CD14-positive monocyte (primary cell): ENCODE data around the gene AGBL5. TPM values are rescaled to one million over a fixed set of nuclear protein-coding genes. Genes with fewer than 3 reads are reported as not detected.

ENCODE experiments used
- DNase-seq, 3 donors: peaks; one replicate each; pipeline ENCODE4 v3.0.0-alpha.2; 2011 to 2022
- H2AFZ ChIP-seq: 2 replicates; pipeline ENCODE4 v1.6.0; 2012; ENCODE audit warnings: mild to moderate bottlenecking, low read depth, low read length, inconsistent platforms; ENCODE audit not compliant: insufficient read depth, poor library complexity, severe bottlenecking
- H3K27ac ChIP-seq, 2 donors: 1 replicate in 1 of 2; 2 replicates in 1 of 2; pipeline ENCODE4 v1.5.1; 2012 to 2013; ENCODE audit warnings: low read length in 2 of 2, control low read depth in 1 of 2, inconsistent platforms in 1 of 2, low read depth in 1 of 2, mild to moderate bottlenecking in 1 of 2
- H3K27me3 ChIP-seq, 2 donors: one replicate each; pipeline versions ENCODE4 v1.6.0 to v1.6.1; 2011 to 2013; ENCODE audit warnings: low read length in 2 of 2; ENCODE audit not compliant: control insufficient read depth in 2 of 2, insufficient read depth in 2 of 2
- H3K36me3 ChIP-seq, 2 donors: replicated peaks in 1 of 2; 1 replicate in 1 of 2; 2 replicates in 1 of 2; pipeline versions ENCODE4 v1.5.1 to v1.6.1; 2012 to 2013; ENCODE audit warnings: low read length in 2 of 2, control low read depth in 1 of 2, inconsistent platforms in 1 of 2, mild to moderate bottlenecking in 1 of 2; ENCODE audit not compliant: insufficient read depth in 2 of 2, control insufficient read depth in 1 of 2
- H3K4me1 ChIP-seq, 2 donors: 1 replicate in 1 of 2; 2 replicates in 1 of 2; pipeline versions ENCODE4 v1.5.1 to v1.6.1; 2012 to 2013; ENCODE audit warnings: low read length in 2 of 2, control low read depth in 1 of 2, inconsistent platforms in 1 of 2, mild to moderate bottlenecking in 1 of 2, moderate library complexity in 1 of 2; ENCODE audit not compliant: insufficient read depth in 2 of 2, control insufficient read depth in 1 of 2
- H3K4me2 ChIP-seq: replicated peaks from 2 replicates; pipeline ENCODE3; 2012; ENCODE audit warnings: low read length, moderate library complexity, mild to moderate bottlenecking; ENCODE audit not compliant: poor library complexity, severe bottlenecking; ENCODE audit errors: extremely low read depth
- H3K4me3 ChIP-seq, 3 experiments: fragments of 200-600 bp in 1 of 3; sonication (generic) in 1 of 3; replicated peaks in 1 of 3; 1 replicate in 2 of 3; 2 replicates in 1 of 3; pipeline ENCODE4 v1.5.1; 2011 to 2013; ENCODE audit warnings: low read length in 3 of 3, mild to moderate bottlenecking in 3 of 3, control low read depth in 2 of 3, low read depth in 2 of 3, inconsistent platforms in 1 of 3, moderate library complexity in 1 of 3
- H3K79me2 ChIP-seq: 2 replicates; pipeline ENCODE4 v1.6.0; 2012; ENCODE audit warnings: mild to moderate bottlenecking, control low read depth, inconsistent platforms, low read length, moderate library complexity; ENCODE audit not compliant: insufficient read depth
- H3K9ac ChIP-seq: 2 replicates; pipeline ENCODE4 v1.6.0; 2017; ENCODE audit warnings: low read length, mild to moderate bottlenecking; ENCODE audit not compliant: insufficient read depth, poor library complexity, severe bottlenecking
- H3K9me3 ChIP-seq, 2 donors: replicated peaks in 1 of 2; 1 replicate in 1 of 2; 2 replicates in 1 of 2; pipeline versions ENCODE4 v1.5.1 to v1.6.1; 2012 to 2013; ENCODE audit warnings: low read length in 2 of 2, control low read depth in 1 of 2; ENCODE audit not compliant: control insufficient read depth in 1 of 2, insufficient read depth in 1 of 2
- H4K20me1 ChIP-seq: 2 replicates; pipeline ENCODE4 v1.6.0; 2012; ENCODE audit warnings: mild to moderate bottlenecking, low read length, control low read depth, moderate library complexity; ENCODE audit not compliant: insufficient read depth
- H3K27ac Mint-ChIP-seq, 7 donors: one replicate each; pipeline ENCODE4 v1.8.0; 2020; ENCODE audit warnings: mild to moderate bottlenecking in 7 of 7, mixed read lengths in 7 of 7, moderate library complexity in 6 of 7, inconsistent platforms in 2 of 7
- H3K27me3 Mint-ChIP-seq, 3 donors: one replicate each; pipeline ENCODE4 v1.8.0; 2021 to 2022; ENCODE audit warnings: low read depth in 3 of 3, mild to moderate bottlenecking in 3 of 3, mixed read lengths in 3 of 3, moderate library complexity in 3 of 3, inconsistent platforms in 1 of 3
- H3K36me3 Mint-ChIP-seq, 2 donors: one replicate each; pipeline ENCODE4 v1.8.0; 2020; ENCODE audit warnings: mixed read lengths in 2 of 2, inconsistent platforms in 1 of 2, mild to moderate bottlenecking in 1 of 2
- H3K4me1 Mint-ChIP-seq: one replicate; pipeline ENCODE4 v1.8.0; 2020; ENCODE audit warnings: mild to moderate bottlenecking, mixed read lengths
- H3K4me3 Mint-ChIP-seq, 2 donors: one replicate each; pipeline ENCODE4 v1.8.0; 2020; ENCODE audit warnings: mild to moderate bottlenecking in 2 of 2, mixed read lengths in 2 of 2, moderate library complexity in 1 of 2
- H3K9me3 Mint-ChIP-seq, 7 donors: one replicate each; pipeline ENCODE4 v1.8.0; 2020 to 2022; ENCODE audit warnings: mixed read lengths in 7 of 7, mild to moderate bottlenecking in 6 of 7, moderate library complexity in 6 of 7, inconsistent platforms in 2 of 7
- WGBS: methylation state at CpG from one replicate; pipeline ENCODE4 v1.1.5; 2013; ENCODE audit warnings: missing lambda C conversion rate; ENCODE audit not compliant: insufficient coverage; 5-methylcytosine and 5-hydroxymethylcytosine counted together
- intact Hi-C, 2 donors: fragments of 100-400 bp; cut with micrococcal nuclease; formaldehyde crosslinking; loops; one replicate each; pipeline versions ENCODE4 v1.15.0 to v1.15.1; 2023
- polyA plus RNA-seq, 3 donors: library from polyadenylated mRNA; depleted of rRNA in 1 of 3; unstranded in 2 of 3; stranded (reverse) in 1 of 3; fragments of 300-500 nt in 2 of 3; fragments of >200 nt in 1 of 3; fragmentation: Illumina TruSeq in 2 of 3; gene quantifications; 1 replicate in 2 of 3; 2 replicates in 1 of 3; pipeline ENCODE4 v1.2.3, GENCODE V29; 2012 to 2021
- TF ChIP-seq, protein P1 (sequence below): fragments of 200-600 bp; IDR thresholded peaks from one replicate; pipeline ENCODE4 v1.8.0; 2022; ENCODE audit warnings: antibody characterized with exemption, mild to moderate bottlenecking

AGBL5 gene
- polyA plus RNA-seq, 3 donors, result 4.4 to 4.8 (median 4.6) TPM

DNA sequence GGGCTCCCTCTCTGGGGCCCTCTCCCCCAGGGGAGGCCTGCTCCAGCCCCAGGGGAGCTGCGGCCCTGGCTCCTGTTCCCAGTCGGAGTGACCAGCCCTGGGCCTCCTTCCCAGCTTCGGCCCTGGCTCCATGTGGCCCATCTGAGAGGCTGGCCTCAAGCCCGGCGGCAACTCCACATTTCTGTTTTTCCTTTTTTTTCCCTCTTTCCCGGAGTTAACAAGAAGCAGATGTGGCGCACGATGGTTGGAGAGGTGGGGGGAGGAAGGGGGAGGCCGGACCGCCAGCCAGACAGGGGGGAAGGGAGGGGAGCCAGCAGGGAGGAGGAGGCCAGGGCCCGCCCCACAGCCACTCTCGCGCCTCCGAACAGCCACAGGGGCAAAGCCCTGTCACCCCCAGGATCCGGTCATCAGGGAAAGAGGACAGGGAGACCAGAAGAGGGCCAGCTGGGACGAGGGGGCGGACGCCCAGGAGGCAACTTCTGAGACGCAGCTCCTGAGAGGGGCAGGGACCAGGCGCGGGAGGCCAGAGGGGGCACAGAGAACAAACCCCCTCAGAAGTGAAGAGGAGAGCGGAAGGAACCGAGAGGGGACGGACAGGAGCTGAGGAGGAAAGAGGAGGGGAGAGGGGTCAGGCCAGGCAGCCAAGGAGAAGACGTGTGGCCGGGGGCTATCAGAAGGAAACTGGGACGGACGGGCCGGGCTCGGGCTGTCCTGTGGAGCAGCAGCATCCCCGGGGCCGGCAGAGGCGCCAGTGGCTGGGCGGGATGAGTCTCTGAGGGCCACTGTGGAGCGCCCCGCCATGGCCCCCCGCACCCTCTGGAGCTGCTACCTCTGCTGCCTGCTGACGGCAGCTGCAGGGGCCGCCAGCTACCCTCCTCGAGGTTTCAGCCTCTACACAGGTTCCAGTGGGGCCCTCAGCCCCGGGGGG is 27.1 kb downstream of the AGBL5 start, which contains the start of gene EMILIN1:
EMILIN1 (plus strand) TSS at position 349 of the 928 bp plus-strand sequence; CDS start at position 800, 451 bp downstream.
- Histone ChIP-seq H3K4me2 (peak within 1 kb of the TSS; percentile 53), H3K79me2 (peaks cover 5% of the 10 kb centered on the region), H3K27ac (no peak within 1 kb of the TSS), H3K27me3 (no peaks in the 10 kb centered on the region), H2AFZ (peak within 1 kb of the TSS; percentile 85), H3K4me1 (peaks cover 57 to 65% of the 10 kb centered on the region in 2 donors), H4K20me1 (no peaks in the 10 kb centered on the region), H3K36me3 (no peaks in the 10 kb centered on the region), H3K4me3 (peak within 1 kb of the TSS in 2 of 3 experiments; percentile 19 to 56), H3K9me3 (no peaks in the 10 kb centered on the region), H3K9ac (no peak within 1 kb of the TSS)
- H3K4me1 Mint-ChIP-seq, result peaks cover 63% of the 10 kb centered on the region
- H3K4me3 Mint-ChIP-seq, result peak within 1 kb of the TSS; percentile 67 to 82
- DNase-seq, result no peak
- 30% methylated on average over 24 of the region's 41 CpGs for WGBS
- no peaks in the 10 kb centered on the region for H3K36me3 Mint-ChIP-seq
- TF ChIP-seq, protein P1, sequence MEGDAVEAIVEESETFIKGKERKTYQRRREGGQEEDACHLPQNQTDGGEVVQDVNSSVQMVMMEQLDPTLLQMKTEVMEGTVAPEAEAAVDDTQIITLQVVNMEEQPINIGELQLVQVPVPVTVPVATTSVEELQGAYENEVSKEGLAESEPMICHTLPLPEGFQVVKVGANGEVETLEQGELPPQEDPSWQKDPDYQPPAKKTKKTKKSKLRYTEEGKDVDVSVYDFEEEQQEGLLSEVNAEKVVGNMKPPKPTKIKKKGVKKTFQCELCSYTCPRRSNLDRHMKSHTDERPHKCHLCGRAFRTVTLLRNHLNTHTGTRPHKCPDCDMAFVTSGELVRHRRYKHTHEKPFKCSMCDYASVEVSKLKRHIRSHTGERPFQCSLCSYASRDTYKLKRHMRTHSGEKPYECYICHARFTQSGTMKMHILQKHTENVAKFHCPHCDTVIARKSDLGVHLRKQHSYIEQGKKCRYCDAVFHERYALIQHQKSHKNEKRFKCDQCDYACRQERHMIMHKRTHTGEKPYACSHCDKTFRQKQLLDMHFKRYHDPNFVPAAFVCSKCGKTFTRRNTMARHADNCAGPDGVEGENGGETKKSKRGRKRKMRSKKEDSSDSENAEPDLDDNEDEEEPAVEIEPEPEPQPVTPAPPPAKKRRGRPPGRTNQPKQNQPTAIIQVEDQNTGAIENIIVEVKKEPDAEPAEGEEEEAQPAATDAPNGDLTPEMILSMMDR, result no peak
- H3K9me3 Mint-ChIP-seq, result peaks cover 0 to 2% (median 0%) of the 10 kb centered on the region in 7 donors
- intact Hi-C loops, result no loop called here
- peaks cover 0 to 7% (median 0%) of the 10 kb centered on the region in 3 donors for H3K27me3 Mint-ChIP-seq
- no peak within 1 kb of the TSS for H3K27ac Mint-ChIP-seq

- H3K9me3 ChIP-seq, result no peaks in the 10 kb centered on the region
- peaks cover 5% of the 10 kb centered on the region for H3K79me2 ChIP-seq
- peak overlapping the region; percentile 85 for H2AFZ ChIP-seq
- H3K27me3 ChIP-seq, result no peaks in the 10 kb centered on the region
- no peak for DNase-seq
- WGBS, result 70% methylated on average over 7 of the region's 14 CpGs
- TF ChIP-seq, protein P1, result no peak
- Mint-ChIP-seq H3K4me3 (peak overlapping the region in 1 of 2 donors; percentile 20), H3K9me3 (peaks cover 0 to 2% (median 0%) of the 10 kb centered on the region in 7 donors), H3K36me3 (no peaks in the 10 kb centered on the region), H3K4me1 (peaks cover 58% of the 10 kb centered on the region), H3K27ac (no peak overlapping the region), H3K27me3 (peaks cover 0 to 7% (median 0%) of the 10 kb centered on the region in 3 donors)
- H3K4me2 ChIP-seq, result peak overlapping the region; percentile 53
- peak overlapping the region in 2 of 3 experiments; percentile 19 to 56 for H3K4me3 ChIP-seq
- H3K27ac ChIP-seq, result no peak overlapping the region
- H4K20me1 ChIP-seq, result no peaks in the 10 kb centered on the region
- H3K4me1 ChIP-seq, result peaks cover 52 to 56% of the 10 kb centered on the region in 2 donors
- H3K9ac ChIP-seq, result no peak overlapping the region
- intact Hi-C loops, result loop anchor here in 1 of 2 donors (2.0 kb wide), 1 partner anchor 47 kb away; the partner anchor contains the start of gene TMEM214
- H3K36me3 ChIP-seq, result no peaks in the 10 kb centered on the region
Observed at GRCh38 chr2:27079233-27080139, 28.0 kb downstream of the AGBL5 start.
